AG10803 (cell line): ENCODE data around the gene ACVR1C.

ENCODE experiments used
- DNase-seq: peaks from one replicate; pipeline ENCODE4 v3.0.0; 2010; ENCODE audit warnings: low read depth
- H3K4me3 ChIP-seq: 2 replicates; pipeline ENCODE4 v1.5.1; 2011; ENCODE audit warnings: mild to moderate bottlenecking, low read length, control low read depth
- CTCF ChIP-seq: conservative IDR thresholded peaks from 2 replicates; pipeline ENCODE4 v1.5.1; 2011; ENCODE audit warnings: mild to moderate bottlenecking, low read length, control low read depth, inconsistent platforms

ACVR1C gene

GRCh38 chr2:157644776-157645175 is 16.1 kb upstream of the ACVR1C start:
- H3K4me3 ChIP-seq = no peak overlapping the region
- TF ChIP-seq CTCF = no peak

GRCh38 chr2:157631861-157632260 is 3.2 kb upstream of the ACVR1C start:
- no peak for TF ChIP-seq CTCF
- DNase-seq = no peak
- no peak overlapping the region for H3K4me3 ChIP-seq

More at GRCh38 chr2:157644776-157645175, 16.1 kb upstream of the ACVR1C start:
- DNase-seq = no peak

GRCh38 chr2:157627594-157628476 is 829 bp downstream of the ACVR1C start:
- no peak for DNase-seq
- TF ChIP-seq CTCF = no peak
- peak overlapping the region; percentile 47 for H3K4me3 ChIP-seq

GRCh38 chr2:157625296-157625695 is 3.4 kb downstream of the ACVR1C start:
- no peak for TF ChIP-seq CTCF
- no peak overlapping the region for H3K4me3 ChIP-seq
- no peak for DNase-seq

GRCh38 chr2:157620956-157621355 is 7.7 kb downstream of the ACVR1C start:
- no peak for TF ChIP-seq CTCF
- DNase-seq = peak; percentile 41
- no peak overlapping the region for H3K4me3 ChIP-seq

- no peak for TF ChIP-seq CTCF
- H3K4me3 ChIP-seq = no peak overlapping the region
- DNase-seq = no peak
Measured at GRCh38 chr2:157611726-157612125, 16.9 kb downstream of the ACVR1C start.

- no peak for DNase-seq
- no peak for TF ChIP-seq CTCF
- H3K4me3 ChIP-seq = no peak overlapping the region
Measured at GRCh38 chr2:157611110-157611509, 17.6 kb downstream of the ACVR1C start.
